SK-N-SH (cell line): ENCODE results near the gene PASK. TPM values are rescaled to one million over a fixed set of nuclear protein-coding genes. Genes with fewer than 3 reads are reported as not detected.

ENCODE experiments used
- CTCF ChIA-PET: fragments of 300-600, 350-600 bp; formaldehyde crosslinking; extraction: SDS; loops from one replicate; lab custom pipeline; 2021; lab: Yijun Ruan, JAX
- POLR2A ChIA-PET: fragments of 350-600 bp; sonication (Branson Sonifier 250); formaldehyde crosslinking; extraction: SDS; loops from one replicate; lab custom pipeline; 2020; ENCODE audit warnings: antibody characterized with exemption, inconsistent platforms; lab: Yijun Ruan, JAX
- DNase-seq: peaks from one replicate; pipeline ENCODE4 v3.0.0; 2012
- H2AFZ ChIP-seq: fragments of 200-600 bp; sonication (generic); 2 replicates; pipeline ENCODE4 v1.8.1; 2016; ENCODE audit warnings: antibody characterized with exemption, mild to moderate bottlenecking, low read depth
- H3F3A ChIP-seq: fragments of 200-600 bp; sonication (generic); replicated peaks from 2 replicates; pipeline ENCODE3; 2016; ENCODE audit warnings: antibody characterized with exemption, mild to moderate bottlenecking; ENCODE audit not compliant: insufficient read depth
- H3K27ac ChIP-seq, 2 experiments: fragments of 200-500 bp in 1 of 2; fragments of 200-600 bp in 1 of 2; sonication (Bioruptor generic) in 1 of 2; sonication (generic), shearing (Covaris generic) in 1 of 2; 2 replicates each; pipeline versions ENCODE4 v1.5.1 to v1.6.1; 2014 to 2016; ENCODE audit warnings: low read depth in 2 of 2, inconsistent platforms in 1 of 2, low read length in 1 of 2, mild to moderate bottlenecking in 1 of 2, mixed read lengths in 1 of 2
- H3K27me3 ChIP-seq: fragments of 200-600 bp; sonication (generic), shearing (Covaris generic); 2 replicates; pipeline ENCODE4 v1.6.1; 2016; ENCODE audit warnings: mixed run types; ENCODE audit not compliant: insufficient read depth
- H3K36me3 ChIP-seq, 2 experiments: fragments of 200-500 bp in 1 of 2; fragments of 200-600 bp in 1 of 2; sonication (Bioruptor generic) in 1 of 2; sonication (generic) in 1 of 2; replicated peaks in 1 of 2; 2 replicates each; pipeline versions ENCODE3 to v1.5.1; 2014 to 2016; ENCODE audit warnings: low read length in 1 of 2, mild to moderate bottlenecking in 1 of 2; ENCODE audit not compliant: insufficient read depth in 2 of 2, control insufficient read depth in 1 of 2
- H3K4me1 ChIP-seq, 2 experiments: fragments of 200-500 bp in 1 of 2; fragments of 200-600 bp in 1 of 2; sonication (Bioruptor generic) in 1 of 2; sonication (generic), shearing (Covaris generic) in 1 of 2; 2 replicates each; pipeline versions ENCODE4 v1.5.1 to v1.6.1; 2014 to 2016; ENCODE audit warnings: low read depth in 1 of 2, low read length in 1 of 2, mixed run types in 1 of 2; ENCODE audit not compliant: insufficient read depth in 2 of 2, control insufficient read depth in 1 of 2
- H3K4me2 ChIP-seq: fragments of 200-600 bp; sonication (generic), shearing (Covaris generic); 2 replicates; pipeline ENCODE4 v1.6.1; 2017; ENCODE audit warnings: mixed run types
- H3K4me3 ChIP-seq, 2 experiments: fragments of 200-500 bp in 1 of 2; fragments of 200-600 bp in 1 of 2; sonication (Bioruptor generic) in 1 of 2; sonication (generic), shearing (Covaris generic) in 1 of 2; 2 replicates each; pipeline versions ENCODE4 v1.5.1 to v1.8.1; 2014 to 2016; ENCODE audit warnings: low read depth in 2 of 2, inconsistent platforms in 1 of 2, low read length in 1 of 2, mild to moderate bottlenecking in 1 of 2, mixed read lengths in 1 of 2, moderate library complexity in 1 of 2
- H3K79me2 ChIP-seq: fragments of 200-600 bp; sonication (generic); 2 replicates; pipeline ENCODE4 v1.8.1; 2017; ENCODE audit warnings: mild to moderate bottlenecking; ENCODE audit not compliant: insufficient read depth
- H3K9ac ChIP-seq: fragments of 200-600 bp; sonication (generic); 2 replicates; pipeline ENCODE4 v1.6.1; 2017; ENCODE audit warnings: mixed run types
- H3K9me2 ChIP-seq: fragments of 200-600 bp; sonication (generic); 2 replicates; pipeline ENCODE4 v1.6.1; 2017; ENCODE audit warnings: mixed run types
- H3K9me3 ChIP-seq: fragments of 200-600 bp; sonication (generic); 2 replicates; pipeline ENCODE4 v1.6.1; 2017; ENCODE audit warnings: mixed run types, mild to moderate bottlenecking, moderate library complexity
- H4K20me1 ChIP-seq: fragments of 200-600 bp; sonication (generic); 2 replicates; pipeline ENCODE4 v1.6.1; 2017; ENCODE audit warnings: mild to moderate bottlenecking, mixed run types; ENCODE audit not compliant: insufficient read depth
- CTCF ChIP-seq: fragments of 200-600 bp; sonication (generic); IDR thresholded peaks from 2 replicates; pipeline ENCODE4 v1.6.1; 2017; ENCODE audit warnings: antibody characterized with exemption, mild to moderate bottlenecking, moderate library complexity
- EZH2phosphoT487 ChIP-seq: fragments of 200-600 bp; sonication (generic); IDR thresholded peaks from 2 replicates; pipeline ENCODE4 v1.6.1; 2017; ENCODE audit warnings: low read depth, mixed run types, mild to moderate bottlenecking, antibody characterized with exemption, moderate library complexity, borderline replicate concordance
- FOSL2 ChIP-seq: IDR thresholded peaks from 2 replicates; pipeline ENCODE4 v1.4.0; 2012; ENCODE audit warnings: low read depth, mild to moderate bottlenecking, moderate library complexity, borderline replicate concordance
- FOXJ3 ChIP-seq: sonication (generic); formaldehyde crosslinking; IDR thresholded peaks from 2 replicates; pipeline ENCODE4 v1.5.1; 2020; ENCODE audit warnings: mild to moderate bottlenecking, missing genetic modification reagents
- FOXM1 ChIP-seq: IDR thresholded peaks from 2 replicates; pipeline ENCODE4 v1.4.0; 2012; ENCODE audit warnings: low read depth, mild to moderate bottlenecking
- GABPA ChIP-seq: IDR thresholded peaks from 2 replicates; pipeline ENCODE4 v1.4.0; 2012; ENCODE audit warnings: low read depth, mild to moderate bottlenecking
- GATA2 ChIP-seq: sonication (generic); formaldehyde crosslinking; IDR thresholded peaks from 2 replicates; pipeline ENCODE4 v1.5.0; 2020; ENCODE audit warnings: mild to moderate bottlenecking, missing genetic modification reagents
- IRF3 ChIP-seq: fragments of 150-350 bp; IDR thresholded peaks from 2 replicates; pipeline ENCODE4 v1.6.1; 2016; ENCODE audit warnings: mild to moderate bottlenecking, low read depth, low read length
- JUND ChIP-seq: IDR thresholded peaks from 2 replicates; pipeline ENCODE4 v1.4.0; 2012
- NFIC ChIP-seq: IDR thresholded peaks from 2 replicates; pipeline ENCODE4 v1.4.0; 2012; ENCODE audit warnings: borderline replicate concordance
- PBX3 ChIP-seq: IDR thresholded peaks from 2 replicates; pipeline ENCODE4; 2012
- RAD21 ChIP-seq: IDR thresholded peaks from 2 replicates; pipeline ENCODE4 v1.6.1; 2012; ENCODE audit warnings: mild to moderate bottlenecking, low read length
- RXRA ChIP-seq: IDR thresholded peaks from 2 replicates; pipeline ENCODE4 v1.4.0; 2012; ENCODE audit warnings: low read depth, mild to moderate bottlenecking, borderline replicate concordance
- SIN3A ChIP-seq: IDR thresholded peaks from 2 replicates; pipeline ENCODE4 v1.6.1; 2012; ENCODE audit warnings: low read depth, mild to moderate bottlenecking, low read length, moderate library complexity, borderline replicate concordance
- SMC3 ChIP-seq: IDR thresholded peaks from 2 replicates; pipeline ENCODE4 v1.6.1; 2012; ENCODE audit warnings: low read depth, low read length, improper control_type of control experiment
- USF1 ChIP-seq: IDR thresholded peaks from 2 replicates; pipeline ENCODE4 v1.4.0; 2012; ENCODE audit warnings: low read depth, borderline replicate concordance
- YY1 ChIP-seq: IDR thresholded peaks from 2 replicates; pipeline ENCODE4 v1.4.0; 2012; ENCODE audit warnings: low read depth, mild to moderate bottlenecking
- ZBTB33 ChIP-seq: IDR thresholded peaks from 2 replicates; pipeline ENCODE4 v1.4.0; 2012; ENCODE audit warnings: low read depth, borderline replicate concordance
- WGBS: methylation state at CpG from one replicate; pipeline ENCODE4 v1.1.6; 2017; ENCODE audit warnings: low lambda C conversion rate; 5-methylcytosine and 5-hydroxymethylcytosine counted together
- polyA plus RNA-seq, 3 experiments: library from polyadenylated mRNA; depleted of rRNA; stranded (reverse); fragments of >200 nt; gene quantifications; 2 replicates each; pipeline ENCODE4 v1.2.3, GENCODE V29; 2012

PASK gene
- polyA plus RNA-seq, 1 of the 3 experiments (the other 2 are of a cell fraction) = 6.3 TPM

- no peaks in the 10 kb centered on the region for H3K9me3 ChIP-seq
- no peak overlapping the region for H2AFZ ChIP-seq
- TF ChIP-seq JUND (no peak), EZH2phosphoT487 (no peak), FOXM1 (no peak)
- TF ChIP-seq, all 33 proteins: peak for 0
- Histone ChIP-seq H3K4me1 (no peaks in the 10 kb centered on the region), H3K27me3 (no peaks in the 10 kb centered on the region), H3K9ac (no peak overlapping the region), H3F3A (no peaks in the 10 kb centered on the region), H3K27ac (no peak overlapping the region), H3K4me3 (no peak overlapping the region), H4K20me1 (no peaks in the 10 kb centered on the region), H3K9me2 (no peaks in the 10 kb centered on the region), H3K4me2 (no peak overlapping the region), H3K36me3 (no peaks in the 10 kb centered on the region), H3K79me2 (no peaks in the 10 kb centered on the region)
- POLR2A ChIA-PET = no interaction called here
- CTCF ChIA-PET = interaction anchor here (1.6 kb wide), 1 partner anchor 21 kb away, joined by 4 read pairs; no protein-coding TSS in a partner anchor
- no peak for DNase-seq
- 93% methylated on average over 7 of the region's 7 CpGs for WGBS
Observed at GRCh38 chr2:241131531-241131930, 17.7 kb downstream of the PASK start.

- H3K9me2 ChIP-seq = no peaks in the 10 kb centered on the region
- no peaks in the 10 kb centered on the region for H3K79me2 ChIP-seq
- H3K9ac ChIP-seq = no peak overlapping the region
- H3F3A ChIP-seq = no peaks in the 10 kb centered on the region
- H2AFZ ChIP-seq = no peak overlapping the region
- no peaks in the 10 kb centered on the region for H3K36me3 ChIP-seq
- no peaks in the 10 kb centered on the region for H3K27me3 ChIP-seq
- no peak for DNase-seq
- no peaks in the 10 kb centered on the region for H3K9me3 ChIP-seq
- H3K4me2 ChIP-seq = no peak overlapping the region
- no peaks in the 10 kb centered on the region for H3K4me1 ChIP-seq
- 89% methylated on average over 13 of the region's 16 CpGs for WGBS
- ChIA-PET POLR2A (no interaction called here), CTCF (interaction anchor here (0.9 to 1.0 kb wide), 2 partner anchors 216 to 279 kb away, joined by 3 read pairs; no protein-coding TSS in a partner anchor)
- no peak overlapping the region for H3K27ac ChIP-seq
- TF ChIP-seq IRF3 = no peak
- no peak for TF ChIP-seq RAD21
- TF ChIP-seq GABPA = no peak
- no peak for TF ChIP-seq SIN3A
- TF ChIP-seq GATA2 (CRISPR knock-in tag) = no peak
- no peak for TF ChIP-seq RXRA
- TF ChIP-seq SMC3 = no peak
- TF ChIP-seq PBX3 = no peak
- no peak for TF ChIP-seq FOXJ3 (CRISPR knock-in tag)
- no peak for TF ChIP-seq EZH2phosphoT487
- no peak for TF ChIP-seq USF1
- TF ChIP-seq YY1 = no peak
- TF ChIP-seq FOSL2 = no peak
- no peak for TF ChIP-seq NFIC
- TF ChIP-seq ZBTB33 = no peak
- TF ChIP-seq CTCF = no peak
- TF ChIP-seq FOXM1 = no peak
- H3K4me3 ChIP-seq = no peak overlapping the region
- no peaks in the 10 kb centered on the region for H4K20me1 ChIP-seq
Observed at GRCh38 chr2:241130316-241130715, 19.0 kb downstream of the PASK start.
